Measurements from ENCODE around the gene SKIDA1.

The SKIDA1 gene

DNA sequence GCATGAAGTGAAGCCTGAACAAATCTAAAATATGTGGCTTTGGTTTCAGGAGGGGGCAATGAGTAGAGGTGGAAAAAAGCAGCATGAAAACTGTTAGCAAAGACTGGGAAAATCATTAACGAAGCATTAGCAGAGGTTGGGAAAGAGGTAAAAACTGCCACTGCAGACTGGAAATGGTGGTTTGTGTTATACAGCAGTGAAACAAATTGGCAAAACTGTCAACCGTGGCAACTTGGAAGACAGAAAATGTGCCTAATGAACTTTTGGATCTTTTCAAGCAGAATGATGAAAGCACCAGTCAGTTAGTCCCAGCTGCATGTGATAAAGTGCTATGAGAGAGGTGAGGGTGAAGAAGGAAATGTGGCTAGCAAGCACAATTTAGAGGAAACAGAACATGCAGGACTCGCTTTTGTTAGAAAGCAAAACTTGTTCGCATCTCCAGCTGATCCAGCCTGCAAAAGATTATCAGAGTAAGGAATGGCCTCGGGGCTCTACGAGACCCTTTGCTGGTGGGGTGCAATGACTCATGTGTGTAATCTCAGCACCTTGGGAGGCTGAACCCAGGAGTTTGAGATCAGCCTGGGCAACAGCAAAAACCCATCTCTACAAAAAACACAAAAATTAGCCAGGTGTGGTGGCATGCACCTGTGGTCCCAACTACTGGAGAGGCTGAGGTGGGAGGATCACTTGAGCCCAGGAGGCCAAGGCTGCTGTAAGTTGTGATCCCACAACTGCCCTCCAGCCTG lies 45.7 kb downstream of the SKIDA1 start:
- no peak for DNase-seq (ENCODE audit: low spot score)

DNA sequence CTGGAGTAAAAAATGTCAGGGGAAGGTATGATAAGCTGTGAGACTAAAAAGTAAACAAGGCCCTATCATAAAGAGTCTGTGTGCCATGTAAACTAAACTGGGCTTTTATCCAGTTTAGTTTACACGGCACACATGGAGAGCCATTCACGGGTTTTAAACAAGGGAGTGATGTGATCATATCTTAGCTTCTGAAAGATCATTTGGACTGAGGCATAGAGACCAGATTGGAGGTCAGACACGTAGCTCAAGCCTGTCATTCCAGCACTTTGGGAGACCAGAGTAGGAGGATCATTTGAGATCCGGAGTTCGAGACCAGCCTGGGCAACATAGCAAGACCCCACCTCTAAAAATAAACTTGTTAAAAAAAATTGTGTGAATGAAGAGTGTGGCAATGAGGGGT lies 50.1 kb downstream of the SKIDA1 start:
- DNase-seq (ENCODE audit: low spot score), result no peak

GRCh38 chr10:21473541-21473940 lies 51.9 kb downstream of the SKIDA1 start:
- no peak for DNase-seq (ENCODE audit: low spot score)

DNA sequence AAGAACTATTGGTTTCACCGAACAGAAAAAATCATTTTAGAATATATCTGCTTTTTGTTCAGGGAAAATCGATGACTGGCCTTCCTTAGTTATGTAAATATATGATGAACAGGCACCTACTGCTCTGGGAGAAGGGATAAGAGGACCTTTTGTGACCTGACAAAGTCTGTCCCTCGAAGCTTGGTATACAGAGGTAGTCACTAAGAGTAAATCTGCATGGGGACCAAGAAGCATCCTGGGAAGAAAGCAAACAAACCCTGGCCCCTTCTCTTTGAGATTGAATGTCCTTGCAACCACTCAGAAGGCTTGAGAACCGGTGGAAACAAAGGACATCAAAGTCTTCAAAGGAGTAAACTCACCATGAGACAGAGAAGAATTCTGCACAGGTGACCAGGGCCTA lies 52.3 kb downstream of the SKIDA1 start:
- DNase-seq (ENCODE audit: low spot score), result no peak

DNA sequence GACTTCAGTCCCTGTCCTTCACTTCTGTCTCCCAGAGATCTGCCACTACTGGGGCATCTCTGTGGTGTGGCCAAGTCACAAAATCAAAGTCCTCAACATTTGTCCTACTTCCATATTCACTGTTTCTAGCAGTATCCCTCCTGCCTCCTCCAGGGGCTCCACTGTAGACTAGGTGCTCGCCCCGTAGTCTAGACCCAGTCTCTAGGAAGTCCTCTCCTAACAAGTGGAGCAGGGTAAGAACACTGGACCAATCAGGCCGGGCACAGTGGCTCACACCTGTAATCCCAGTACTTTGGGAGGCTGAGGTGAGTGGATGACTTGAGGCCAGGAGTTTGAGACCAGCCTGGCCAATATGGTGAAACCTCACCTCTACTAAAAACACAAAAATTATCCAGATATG lies 57.4 kb downstream of the SKIDA1 start:
- no peak for DNase-seq (ENCODE audit: low spot score)

- DNase-seq (ENCODE audit: low spot score), result no peak
Measured at GRCh38 chr10:21467633-21468032, 57.8 kb downstream of the SKIDA1 start.

GRCh38 chr10:21464134-21464533 lies 61.3 kb downstream of the SKIDA1 start:
- DNase-seq (ENCODE audit: low spot score), result no peak

All from SW480 (cell line).